ENCODE data around the gene STX4. TPM values are rescaled to one million over a fixed set of nuclear protein-coding genes. Genes with fewer than 3 reads are reported as not detected.

STX4 gene
- polyA plus RNA-seq, 1 donor (not counting 4 experiments of a cell fraction or from before 2014, with no cell fraction given), result 43.6 TPM

GRCh38 chr16:31083556-31083955 lies 50.2 kb downstream of the STX4 start:
- dilution Hi-C loops (cut with MboI; ENCODE audit: extremely low pct_ligation_motif_present, low sequenced_read_pairs), result no loop called here
- no peak overlapping the region for H3K4me2 ChIP-seq (ENCODE audit: control insufficient read depth, extremely low read depth, insufficient read depth, low read depth, low read length)
- FAIRE-seq, result no peak

GRCh38 chr16:31083981-31084380 lies 50.6 kb downstream of the STX4 start:
- TF ChIP-seq EZH2 (IDR thresholded peaks at IDR 0.05; ENCODE audit: low read length), result no peak
- TF ChIP-seq CTCF (optimal IDR thresholded peaks at IDR 0.05 in 1 of 3, IDR thresholded peaks at IDR 0.05 in 1 of 3, conservative IDR thresholded peaks at IDR 0.05 in 1 of 3; ENCODE audit: extremely low read depth in 1 of 3, insufficient read depth in 2 of 3, low read length in 3 of 3), result no peak
- DNase-seq (ENCODE audit: low read depth, low spot score), result no peak
- Histone ChIP-seq H3K9me1 (ENCODE audit: control insufficient read depth, extremely low read depth, insufficient read depth, low read length) (no peaks in the 10 kb centered on the region), H3K27me3 (ENCODE audit: control insufficient read depth, extremely low read depth, insufficient read depth, low read length) (no peaks in the 10 kb centered on the region), H2AFZ (ENCODE audit: control insufficient read depth, low read length) (no peak overlapping the region), H3K4me3 (ENCODE audit: control insufficient read depth in 2 of 3, extremely low read depth in 1 of 3, insufficient read depth in 2 of 3, low read depth in 1 of 3, low read length in 3 of 3) (no peak overlapping the region), H3K79me2 (ENCODE audit: control insufficient read depth, insufficient read depth, low read length) (peaks cover 24% of the 10 kb centered on the region), H4K20me1 (ENCODE audit: control insufficient read depth, extremely low read depth, insufficient read depth, low read length) (no peaks in the 10 kb centered on the region), H3K4me1 (ENCODE audit: control insufficient read depth, extremely low read depth, insufficient read depth, low read length) (peaks cover 9% of the 10 kb centered on the region), H3K4me2 (ENCODE audit: control insufficient read depth, extremely low read depth, insufficient read depth, low read depth, low read length) (no peak overlapping the region), H3K9ac (ENCODE audit: control insufficient read depth, extremely low read depth, insufficient read depth, low read length) (no peak overlapping the region), H3K36me3 (ENCODE audit: control insufficient read depth in 2 of 2, extremely low read depth in 1 of 2, insufficient read depth in 2 of 2, low read length in 2 of 2) (peaks cover 11 to 21% of the 10 kb centered on the region in 2 experiments), H3K27ac (ENCODE audit: control insufficient read depth, insufficient read depth, low read length) (no peak overlapping the region), H3K9me3 (ENCODE audit: control insufficient read depth, low read depth, low read length) (no peaks in the 10 kb centered on the region)
- dilution Hi-C loops (cut with MboI; ENCODE audit: extremely low pct_ligation_motif_present, low sequenced_read_pairs), result no loop called here
- no peak for FAIRE-seq

More at GRCh38 chr16:31083556-31083955, 50.2 kb downstream of the STX4 start:
- Histone ChIP-seq H3K4me1 (ENCODE audit: control insufficient read depth, extremely low read depth, insufficient read depth, low read length) (peaks cover 9% of the 10 kb centered on the region), H3K27me3 (ENCODE audit: control insufficient read depth, extremely low read depth, insufficient read depth, low read length) (no peaks in the 10 kb centered on the region), H3K9me1 (ENCODE audit: control insufficient read depth, extremely low read depth, insufficient read depth, low read length) (no peaks in the 10 kb centered on the region), H3K27ac (ENCODE audit: control insufficient read depth, insufficient read depth, low read length) (no peak overlapping the region), H3K4me3 (ENCODE audit: control insufficient read depth in 2 of 3, extremely low read depth in 1 of 3, insufficient read depth in 2 of 3, low read depth in 1 of 3, low read length in 3 of 3) (no peak overlapping the region), H3K9ac (ENCODE audit: control insufficient read depth, extremely low read depth, insufficient read depth, low read length) (no peak overlapping the region), H3K36me3 (ENCODE audit: control insufficient read depth in 2 of 2, extremely low read depth in 1 of 2, insufficient read depth in 2 of 2, low read length in 2 of 2) (peaks cover 12 to 21% of the 10 kb centered on the region in 2 experiments), H3K79me2 (ENCODE audit: control insufficient read depth, insufficient read depth, low read length) (peaks cover 24% of the 10 kb centered on the region), H4K20me1 (ENCODE audit: control insufficient read depth, extremely low read depth, insufficient read depth, low read length) (no peaks in the 10 kb centered on the region), H3K9me3 (ENCODE audit: control insufficient read depth, low read depth, low read length) (no peaks in the 10 kb centered on the region), H2AFZ (ENCODE audit: control insufficient read depth, low read length) (no peak overlapping the region)
- no peak for DNase-seq (ENCODE audit: low read depth, low spot score)
- TF ChIP-seq CTCF (optimal IDR thresholded peaks at IDR 0.05 in 1 of 3, IDR thresholded peaks at IDR 0.05 in 1 of 3, conservative IDR thresholded peaks at IDR 0.05 in 1 of 3; ENCODE audit: extremely low read depth in 1 of 3, insufficient read depth in 2 of 3, low read length in 3 of 3), result no peak
